ENCODE data around the gene KRT6C.

Gene KRT6C

GRCh38 chr12:52473768-52474167 is at the start of gene KRT6C:
KRT6C (minus strand) TSS chr12:52473805; CDS start chr12:52473737, 68 bp downstream.
- Mint-ChIP-seq H3K27ac (no peak within 1 kb of the TSS), H3K27me3 (peaks cover 4% of the 10 kb centered on the region), H3K36me3 (ENCODE audit: low read depth) (no peaks in the 10 kb centered on the region), H3K4me3 (no peak within 1 kb of the TSS), H3K4me1 (ENCODE audit: low read depth) (no peaks in the 10 kb centered on the region), H3K9me3 (no peaks in the 10 kb centered on the region)
- intact Hi-C loops (cut with micrococcal nuclease): no loop called here

DNA sequence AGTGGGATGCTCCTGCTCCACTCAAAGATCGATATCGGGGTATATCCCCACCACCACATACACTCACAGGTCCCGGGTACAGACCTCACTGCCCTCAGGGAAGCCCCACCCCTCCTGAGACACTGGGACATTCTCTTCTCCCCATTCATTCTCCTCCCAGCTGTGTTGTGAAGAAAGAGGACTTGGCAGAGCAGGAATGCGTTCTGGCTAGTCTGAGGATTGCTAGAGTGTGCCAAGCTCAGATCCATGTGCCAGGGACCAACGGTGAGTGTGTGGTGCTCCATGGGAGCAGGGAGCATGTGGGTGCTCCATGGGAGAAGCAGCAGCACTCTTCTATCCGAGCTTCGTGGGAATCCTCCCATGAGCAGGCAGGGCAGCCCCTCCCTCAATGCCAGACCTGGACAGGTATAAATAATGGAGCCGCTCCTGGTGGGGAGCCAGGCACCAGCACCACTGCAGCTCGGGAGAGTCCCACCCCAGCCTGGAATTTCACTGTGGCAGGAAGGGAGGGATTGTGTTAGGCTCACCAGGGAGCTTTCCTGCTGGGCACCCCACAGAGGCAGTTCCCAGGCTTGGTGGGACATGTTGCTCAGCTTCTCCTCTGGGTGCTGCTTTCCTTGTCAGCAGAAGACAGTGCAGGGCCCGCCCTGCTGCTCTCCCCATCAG is 48.9 kb upstream of the KRT6C start:
- H3K4me1 Mint-ChIP-seq (ENCODE audit: low read depth): no peaks in the 10 kb centered on the region
- H3K27ac Mint-ChIP-seq: no peak overlapping the region
- no peaks in the 10 kb centered on the region for H3K36me3 Mint-ChIP-seq (ENCODE audit: low read depth)
- peaks cover 7% of the 10 kb centered on the region for H3K27me3 Mint-ChIP-seq
- intact Hi-C loops (cut with micrococcal nuclease): no loop called here
- no peaks in the 10 kb centered on the region for H3K9me3 Mint-ChIP-seq
- H3K4me3 Mint-ChIP-seq: no peak overlapping the region

- peaks cover 7% of the 10 kb centered on the region for H3K27me3 Mint-ChIP-seq
- H3K9me3 Mint-ChIP-seq: no peaks in the 10 kb centered on the region
- H3K27ac Mint-ChIP-seq: no peak overlapping the region
- intact Hi-C loops (cut with micrococcal nuclease): no loop called here
- H3K4me1 Mint-ChIP-seq (ENCODE audit: low read depth): no peaks in the 10 kb centered on the region
- H3K36me3 Mint-ChIP-seq (ENCODE audit: low read depth): no peaks in the 10 kb centered on the region
- no peak overlapping the region for H3K4me3 Mint-ChIP-seq
These were observed 48.1 kb upstream of the KRT6C start for GRCh38 chr12:52521568-52522266.

- Mint-ChIP-seq H3K4me3 (no peak overlapping the region), H3K36me3 (ENCODE audit: low read depth) (no peaks in the 10 kb centered on the region), H3K27me3 (peaks cover 8% of the 10 kb centered on the region), H3K4me1 (ENCODE audit: low read depth) (no peaks in the 10 kb centered on the region), H3K27ac (no peak overlapping the region), H3K9me3 (no peaks in the 10 kb centered on the region)
- intact Hi-C loops (cut with micrococcal nuclease): no loop called here
These were observed 47.6 kb upstream of the KRT6C start for GRCh38 chr12:52521175-52521567.

GRCh38 chr12:52519826-52520662 is 46.4 kb upstream of the KRT6C start, which contains the start of gene KRT5:
KRT5 (minus strand) TSS chr12:52520394; CDS start chr12:52520296, 98 bp downstream.
- intact Hi-C loops (cut with micrococcal nuclease): no loop called here
- no peaks in the 10 kb centered on the region for H3K4me1 Mint-ChIP-seq (ENCODE audit: low read depth)
- H3K36me3 Mint-ChIP-seq (ENCODE audit: low read depth): no peaks in the 10 kb centered on the region
- peaks cover 13% of the 10 kb centered on the region for H3K27me3 Mint-ChIP-seq
- H3K27ac Mint-ChIP-seq: no peak within 1 kb of the TSS
- no peak within 1 kb of the TSS for H3K4me3 Mint-ChIP-seq
- no peaks in the 10 kb centered on the region for H3K9me3 Mint-ChIP-seq

DNA sequence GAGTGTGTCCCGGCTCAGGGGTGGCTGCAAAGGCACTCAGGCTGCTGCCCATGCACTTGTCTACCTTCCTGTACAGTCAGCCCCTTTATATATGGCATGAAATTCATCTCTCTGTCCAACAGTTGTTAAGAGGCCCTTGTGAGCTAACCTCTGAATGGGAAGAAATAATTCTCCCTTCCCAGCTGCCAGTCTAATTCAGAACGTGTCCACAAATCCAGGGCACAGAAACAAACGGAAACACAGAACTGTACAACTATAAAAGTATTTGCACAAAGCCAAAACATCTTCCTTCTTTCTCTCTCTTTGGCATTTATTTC is 45.7 kb upstream of the KRT6C start:
- Mint-ChIP-seq H3K9me3 (no peaks in the 10 kb centered on the region), H3K36me3 (ENCODE audit: low read depth) (no peaks in the 10 kb centered on the region), H3K27me3 (peaks cover 14% of the 10 kb centered on the region), H3K27ac (no peak overlapping the region), H3K4me3 (no peak overlapping the region), H3K4me1 (ENCODE audit: low read depth) (no peaks in the 10 kb centered on the region)
- intact Hi-C loops (cut with micrococcal nuclease): no loop called here

DNA sequence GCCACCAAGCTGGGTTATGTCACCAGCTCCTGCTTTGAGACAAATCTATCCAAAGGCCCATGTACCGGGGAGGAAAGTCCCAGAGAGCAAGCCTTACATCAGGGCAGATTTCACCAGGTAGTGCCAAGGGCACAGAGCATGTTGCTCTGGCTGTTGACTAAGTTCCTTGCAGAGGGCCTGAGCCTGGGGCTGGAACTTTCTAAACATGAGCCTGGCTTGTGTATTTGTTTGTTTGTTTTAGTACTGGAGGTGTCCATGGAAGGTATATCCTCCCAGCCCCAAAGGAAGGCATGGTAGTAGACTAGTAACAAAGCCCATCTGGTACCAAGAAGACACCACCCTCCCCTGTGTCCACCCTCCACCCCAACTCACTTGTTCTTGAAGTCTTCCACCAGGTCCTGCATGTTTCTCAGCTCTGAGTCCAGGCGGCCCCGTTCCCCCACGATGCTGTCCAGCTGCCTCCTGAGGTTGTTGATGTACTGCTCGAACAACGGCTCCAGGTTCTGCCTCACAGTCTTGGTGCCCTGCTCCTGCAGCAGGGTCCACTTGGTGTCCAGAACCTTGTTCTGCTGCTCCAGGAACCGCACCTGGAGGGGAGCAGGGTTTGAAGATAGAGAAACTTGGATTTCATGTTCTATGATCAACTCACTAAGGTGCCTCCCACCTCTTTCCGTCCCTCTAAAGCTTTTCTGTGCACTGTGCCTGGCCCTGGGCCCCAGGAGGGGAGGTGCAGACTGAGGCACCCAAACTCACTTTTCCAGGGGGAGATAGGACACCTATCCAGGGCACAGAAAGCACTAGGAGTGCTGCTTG is 45.2 kb upstream of the KRT6C start:
- intact Hi-C loops (cut with micrococcal nuclease): no loop called here
- Mint-ChIP-seq H3K4me3 (no peak overlapping the region), H3K4me1 (ENCODE audit: low read depth) (no peaks in the 10 kb centered on the region), H3K27ac (no peak overlapping the region), H3K9me3 (no peaks in the 10 kb centered on the region), H3K36me3 (ENCODE audit: low read depth) (no peaks in the 10 kb centered on the region), H3K27me3 (peaks cover 14% of the 10 kb centered on the region)

DNA sequence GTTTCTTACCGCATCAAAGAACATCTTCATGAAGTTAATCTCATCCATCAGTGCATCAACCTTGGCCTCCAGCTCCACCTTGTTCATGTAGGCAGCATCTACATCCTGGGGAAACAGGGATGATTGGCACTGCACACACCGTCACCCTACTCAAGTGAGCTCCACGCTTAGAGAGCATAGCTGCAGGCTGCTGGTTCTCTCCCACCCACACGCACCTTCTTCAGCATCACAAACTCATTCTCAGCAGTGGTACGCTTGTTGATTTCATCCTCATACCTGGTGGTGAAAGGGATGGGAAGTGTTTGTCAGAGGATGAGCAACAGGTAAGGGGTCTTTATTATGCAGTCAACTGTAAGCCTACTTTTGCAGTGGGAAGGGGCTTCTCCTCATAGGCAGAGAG is 44.3 kb upstream of the KRT6C start:
- H3K27me3 Mint-ChIP-seq: peaks cover 14% of the 10 kb centered on the region
- no peaks in the 10 kb centered on the region for H3K36me3 Mint-ChIP-seq (ENCODE audit: low read depth)
- H3K9me3 Mint-ChIP-seq: no peaks in the 10 kb centered on the region
- intact Hi-C loops (cut with micrococcal nuclease): no loop called here
- H3K4me3 Mint-ChIP-seq: no peak overlapping the region
- H3K27ac Mint-ChIP-seq: no peak overlapping the region
- no peaks in the 10 kb centered on the region for H3K4me1 Mint-ChIP-seq (ENCODE audit: low read depth)

DNA sequence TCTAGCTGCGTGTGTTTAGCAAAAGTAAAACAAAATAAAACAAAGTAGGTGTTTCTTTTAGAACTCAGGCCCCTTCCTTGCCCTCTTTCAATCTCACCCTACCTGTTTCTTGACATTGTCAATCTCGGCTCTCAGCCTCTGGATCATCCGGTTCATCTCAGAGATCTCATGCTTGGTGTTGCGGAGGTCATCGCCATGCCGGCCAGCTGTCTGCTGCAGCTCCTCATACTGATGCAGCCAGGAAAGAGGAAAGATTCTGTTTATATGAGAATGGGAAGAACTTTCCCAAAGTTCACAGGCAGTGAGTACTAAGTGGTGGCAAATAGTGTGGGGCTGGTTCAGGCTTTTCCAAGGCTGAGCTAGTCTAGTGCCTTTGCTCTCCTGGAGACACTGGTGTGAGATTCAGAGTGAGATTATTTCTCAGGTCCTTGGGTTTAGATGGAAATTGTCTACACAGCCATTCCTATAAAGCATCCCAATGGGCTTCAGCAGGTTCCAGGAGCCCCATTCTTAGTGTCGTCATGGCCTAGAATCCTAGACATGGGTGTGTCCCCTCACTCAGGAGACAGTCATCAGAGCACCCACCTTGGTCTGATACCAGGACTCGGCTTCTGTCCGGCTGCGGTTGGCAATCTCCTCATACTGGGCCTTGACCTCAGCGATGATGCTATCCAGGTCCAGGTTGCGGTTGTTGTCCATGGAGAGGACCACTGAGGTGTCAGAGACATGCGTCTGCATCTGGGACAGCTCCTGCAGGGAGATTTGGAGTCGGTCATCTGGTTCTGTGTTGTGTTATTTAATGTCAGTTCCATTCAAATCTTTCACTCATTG is 43.6 kb upstream of the KRT6C start:
- peaks cover 9% of the 10 kb centered on the region for H3K27me3 Mint-ChIP-seq
- no peaks in the 10 kb centered on the region for H3K36me3 Mint-ChIP-seq (ENCODE audit: low read depth)
- no peaks in the 10 kb centered on the region for H3K9me3 Mint-ChIP-seq
- no peaks in the 10 kb centered on the region for H3K4me1 Mint-ChIP-seq (ENCODE audit: low read depth)
- no peak overlapping the region for H3K4me3 Mint-ChIP-seq
- H3K27ac Mint-ChIP-seq: no peak overlapping the region
- intact Hi-C loops (cut with micrococcal nuclease): no loop called here

GRCh38 chr12:52515927-52516831 is 42.6 kb upstream of the KRT6C start:
- Mint-ChIP-seq H3K4me3 (no peak overlapping the region), H3K9me3 (peaks cover 7% of the 10 kb centered on the region), H3K27me3 (peaks cover 10% of the 10 kb centered on the region), H3K4me1 (ENCODE audit: low read depth) (no peaks in the 10 kb centered on the region), H3K36me3 (ENCODE audit: low read depth) (no peaks in the 10 kb centered on the region), H3K27ac (no peak overlapping the region)
- intact Hi-C loops (cut with micrococcal nuclease): no loop called here

DNA sequence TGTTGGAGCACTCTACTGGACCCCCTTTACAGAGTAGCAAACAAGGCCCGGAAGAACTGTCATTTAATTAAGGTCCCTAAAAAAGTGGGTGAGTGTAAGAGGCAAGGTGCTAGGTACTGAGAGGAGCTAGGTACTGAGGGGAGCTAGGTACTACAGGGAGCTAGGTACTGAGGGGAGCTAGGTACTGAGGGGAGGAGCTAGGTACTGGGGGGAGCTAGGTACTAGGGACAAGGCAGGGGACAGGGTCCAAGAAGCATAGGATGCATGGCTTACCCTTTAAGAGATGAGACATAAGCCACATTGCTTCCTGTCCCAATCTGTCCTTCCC is 41.7 kb upstream of the KRT6C start:
- Mint-ChIP-seq H3K27ac (no peak overlapping the region), H3K36me3 (ENCODE audit: low read depth) (no peaks in the 10 kb centered on the region), H3K4me3 (no peak overlapping the region), H3K27me3 (peaks cover 10% of the 10 kb centered on the region), H3K9me3 (peaks cover 10% of the 10 kb centered on the region), H3K4me1 (ENCODE audit: low read depth) (no peaks in the 10 kb centered on the region)
- intact Hi-C loops (cut with micrococcal nuclease): no loop called here

DNA sequence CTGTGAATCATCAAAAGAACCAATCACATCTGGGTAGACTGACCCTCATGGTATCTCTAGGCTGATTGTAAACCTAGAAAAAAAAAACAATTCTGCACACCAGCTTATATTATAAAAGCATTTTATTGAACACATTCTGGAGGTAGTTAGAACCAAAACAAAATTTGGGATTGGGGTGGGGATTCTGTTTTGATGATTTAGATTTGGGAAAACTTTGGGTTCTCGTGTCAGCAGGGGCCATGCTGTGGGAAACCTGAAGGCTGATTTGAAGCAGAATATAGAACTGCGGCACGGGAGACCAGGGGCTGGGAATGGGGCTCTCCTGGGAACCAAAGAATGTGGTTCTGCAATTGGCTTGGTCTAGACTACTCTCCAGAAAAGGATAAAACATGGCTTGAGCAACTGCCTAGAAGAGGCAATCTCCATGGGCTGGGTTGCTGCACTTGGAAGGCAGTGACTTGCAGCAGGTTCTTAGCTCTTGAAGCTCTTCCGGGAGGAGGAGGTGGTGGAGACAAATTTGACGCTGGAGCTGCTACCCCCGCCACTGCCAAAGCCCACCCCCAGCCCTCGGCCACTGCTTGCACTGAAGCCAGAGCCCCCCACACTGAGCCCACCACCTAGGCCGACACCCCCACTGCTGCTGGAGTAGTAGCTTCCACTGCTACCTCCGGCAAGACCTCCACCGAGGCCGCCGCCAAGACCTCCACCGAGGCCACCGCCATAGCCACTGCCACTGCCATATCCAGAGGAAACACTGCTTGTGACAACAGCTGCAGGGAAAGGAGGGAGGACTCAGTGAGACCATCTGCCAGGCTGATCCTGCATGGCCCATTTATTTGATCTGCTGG is 41.1 kb upstream of the KRT6C start:
- no peak overlapping the region for H3K27ac Mint-ChIP-seq
- H3K9me3 Mint-ChIP-seq: peaks cover 10% of the 10 kb centered on the region
- no peaks in the 10 kb centered on the region for H3K4me1 Mint-ChIP-seq (ENCODE audit: low read depth)
- no peaks in the 10 kb centered on the region for H3K36me3 Mint-ChIP-seq (ENCODE audit: low read depth)
- no peak overlapping the region for H3K4me3 Mint-ChIP-seq
- peaks cover 12% of the 10 kb centered on the region for H3K27me3 Mint-ChIP-seq
- intact Hi-C loops (cut with micrococcal nuclease): no loop called here

Measured in dendritic cell treated with granulocyte-macrophage colony-stimulating factor and Interleukin-4, amounts not matched to agents 40 ng/mL and 50 ng/mL, for 4 days (primary cell).